Embryonic facial prominence (tissue), 1 donor: ENCODE measurements around the gene SLC27A3.

Experiments
- DNase-seq: peaks from one replicate; pipeline ENCODE4 v3.0.0-alpha.2; 2016; ENCODE audit errors: extremely low spot score

SLC27A3 gene, protein sequence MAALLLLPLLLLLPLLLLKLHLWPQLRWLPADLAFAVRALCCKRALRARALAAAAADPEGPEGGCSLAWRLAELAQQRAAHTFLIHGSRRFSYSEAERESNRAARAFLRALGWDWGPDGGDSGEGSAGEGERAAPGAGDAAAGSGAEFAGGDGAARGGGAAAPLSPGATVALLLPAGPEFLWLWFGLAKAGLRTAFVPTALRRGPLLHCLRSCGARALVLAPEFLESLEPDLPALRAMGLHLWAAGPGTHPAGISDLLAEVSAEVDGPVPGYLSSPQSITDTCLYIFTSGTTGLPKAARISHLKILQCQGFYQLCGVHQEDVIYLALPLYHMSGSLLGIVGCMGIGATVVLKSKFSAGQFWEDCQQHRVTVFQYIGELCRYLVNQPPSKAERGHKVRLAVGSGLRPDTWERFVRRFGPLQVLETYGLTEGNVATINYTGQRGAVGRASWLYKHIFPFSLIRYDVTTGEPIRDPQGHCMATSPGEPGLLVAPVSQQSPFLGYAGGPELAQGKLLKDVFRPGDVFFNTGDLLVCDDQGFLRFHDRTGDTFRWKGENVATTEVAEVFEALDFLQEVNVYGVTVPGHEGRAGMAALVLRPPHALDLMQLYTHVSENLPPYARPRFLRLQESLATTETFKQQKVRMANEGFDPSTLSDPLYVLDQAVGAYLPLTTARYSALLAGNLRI

DNA sequence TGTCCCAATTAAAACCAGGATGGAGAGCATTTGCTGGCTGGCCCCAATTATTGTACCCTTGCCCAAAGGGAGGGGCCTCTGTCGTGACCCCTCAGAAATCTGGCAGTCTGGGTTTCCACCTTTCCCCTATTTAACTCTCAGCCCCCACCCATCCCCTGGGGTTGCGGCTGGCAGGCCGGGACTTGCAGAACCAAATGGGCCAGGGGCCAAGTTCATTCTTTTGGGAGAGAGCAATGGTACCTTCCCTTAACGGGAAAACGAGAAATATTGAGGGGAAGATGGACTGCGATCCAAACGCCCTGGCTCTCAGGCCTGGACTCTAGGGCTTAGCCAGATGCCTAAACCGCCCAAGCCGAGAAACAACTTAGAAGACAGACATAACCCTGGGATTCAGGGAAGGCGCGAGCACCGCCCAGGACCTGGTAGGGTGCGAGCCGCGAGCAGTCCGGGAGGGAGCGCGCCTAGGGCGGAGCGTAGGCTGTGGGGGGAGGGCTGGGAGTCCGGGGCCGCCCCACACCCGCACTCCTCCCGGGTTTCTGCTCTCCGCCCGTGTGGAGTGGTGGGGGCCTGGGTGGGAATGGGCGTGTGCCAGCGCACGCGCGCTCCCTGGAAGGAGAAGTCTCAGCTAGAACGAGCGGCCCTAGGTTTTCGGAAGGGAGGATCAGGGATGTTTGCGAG lies at the start of gene SLC27A3:
Gene SLC27A3 (plus strand): TSS at position 628 of the 678 bp plus-strand sequence. CDS start 91 bp downstream, outside the sequence.
- no peak for DNase-seq

DNA sequence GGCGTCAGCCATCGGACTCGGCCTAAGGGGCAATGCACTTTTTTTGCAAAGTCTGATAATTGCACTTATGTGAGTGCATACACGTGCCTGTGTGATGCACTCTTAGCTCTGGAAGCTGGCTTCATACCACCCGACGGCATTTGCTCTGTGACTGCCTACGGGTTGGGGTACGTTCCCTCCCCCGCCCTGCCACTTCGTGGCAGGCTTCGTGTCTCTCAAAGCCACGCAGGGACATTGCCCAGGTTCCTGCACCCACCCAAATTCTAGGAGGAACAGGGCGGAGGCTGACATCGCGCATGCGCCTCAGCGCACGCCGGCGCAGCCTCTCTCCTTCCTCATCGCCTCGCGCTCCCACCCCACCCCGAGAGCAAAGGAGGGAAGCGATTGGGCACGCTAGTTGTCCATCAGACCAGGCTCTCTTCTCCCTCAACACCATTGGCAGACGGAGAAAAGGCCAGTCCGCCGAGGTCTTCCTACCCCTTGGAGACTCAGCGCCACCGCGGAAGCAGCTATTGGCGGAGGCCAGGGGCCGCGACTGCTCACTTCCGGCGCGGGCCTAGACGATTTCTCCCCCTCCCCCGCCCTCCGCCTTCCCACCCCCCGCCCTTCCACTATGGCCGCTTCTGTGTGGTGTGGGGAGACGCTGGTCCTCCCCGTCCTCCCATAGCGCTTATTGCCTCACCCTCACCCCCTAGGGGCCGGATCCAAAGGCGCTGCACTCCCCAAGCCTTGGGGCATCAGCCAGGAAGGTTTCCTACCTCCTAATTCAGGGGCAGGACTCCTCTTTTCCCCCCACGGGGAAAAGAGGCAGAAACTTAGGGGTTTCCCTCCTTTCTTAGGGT lies 47.5 kb upstream of the SLC27A3 start, which contains the start of gene INTS3:
Gene INTS3 (plus strand): TSS at position 588 of the 842 bp plus-strand sequence. CDS start 585 bp downstream, outside the sequence.
- peak; percentile 98 for DNase-seq

DNA sequence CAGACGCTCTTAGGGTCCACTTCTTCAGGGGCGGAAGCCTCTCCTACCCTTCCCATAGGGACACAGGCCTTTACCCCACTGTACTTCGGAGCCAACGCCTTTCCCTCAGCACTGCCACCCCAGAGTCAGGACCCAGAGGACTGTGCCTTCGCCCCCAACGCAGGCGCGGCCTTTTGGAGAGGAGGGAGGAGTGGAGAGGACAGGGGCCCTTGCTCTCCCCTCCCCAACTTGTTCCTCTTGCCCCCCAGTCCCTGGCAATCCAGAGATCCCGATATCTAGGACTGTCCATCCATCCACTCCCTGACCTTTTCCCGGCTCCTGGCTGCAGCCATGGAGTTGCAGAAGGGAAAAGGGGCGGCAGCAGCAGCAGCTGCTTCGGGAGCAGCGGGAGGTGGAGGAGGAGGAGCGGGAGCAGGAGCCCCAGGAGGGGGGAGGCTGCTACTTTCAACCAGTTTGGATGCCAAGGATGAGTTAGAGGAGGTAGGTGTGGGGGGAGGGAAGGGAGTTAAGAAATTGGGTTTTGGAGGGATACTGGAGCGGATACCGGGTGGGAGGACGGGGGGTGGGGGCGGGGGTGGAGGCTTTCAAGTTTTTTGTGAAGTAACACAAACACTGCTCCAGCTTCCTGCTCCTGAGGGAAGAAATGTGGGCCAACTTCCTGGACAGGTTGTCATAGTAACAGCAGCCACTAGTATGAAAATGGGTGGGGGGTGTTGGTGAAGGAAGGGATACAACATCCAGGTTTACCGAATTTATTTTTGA lies 46.7 kb upstream of the SLC27A3 start:
- DNase-seq = peak; percentile 39

DNA sequence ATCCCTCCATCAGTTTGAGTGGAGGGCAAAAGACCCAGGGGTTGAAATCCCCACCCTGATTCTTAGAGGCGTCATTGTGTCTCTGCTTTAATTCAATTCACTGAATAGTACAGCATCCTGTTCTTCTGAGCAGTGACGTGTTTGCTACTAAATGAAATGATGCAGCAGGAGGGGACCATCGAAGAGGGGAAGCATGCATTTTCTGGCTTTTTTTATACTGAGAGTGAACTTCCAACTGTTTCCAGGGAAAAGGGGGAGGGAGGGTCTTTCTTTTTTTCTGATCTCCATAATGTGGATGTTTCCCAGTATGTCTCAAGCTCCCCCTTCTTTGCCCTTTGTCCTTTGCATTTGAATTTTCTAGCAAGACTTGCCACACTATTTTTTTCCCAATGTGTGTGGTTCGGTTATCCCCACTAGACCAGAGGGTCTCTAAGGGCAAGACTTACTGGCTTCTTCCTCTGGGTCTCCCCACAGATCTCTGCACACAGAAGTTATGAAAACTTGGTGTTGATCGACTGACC lies 44.7 kb upstream of the SLC27A3 start:
- DNase-seq = no peak

GRCh38 chr1:153733970-153734369 lies 41.2 kb upstream of the SLC27A3 start:
- DNase-seq = no peak

- DNase-seq = no peak
Measured at GRCh38 chr1:153734396-153735089, 40.7 kb upstream of the SLC27A3 start.

- DNase-seq = no peak
Measured at GRCh38 chr1:153735090-153735420, 40.2 kb upstream of the SLC27A3 start.

DNA sequence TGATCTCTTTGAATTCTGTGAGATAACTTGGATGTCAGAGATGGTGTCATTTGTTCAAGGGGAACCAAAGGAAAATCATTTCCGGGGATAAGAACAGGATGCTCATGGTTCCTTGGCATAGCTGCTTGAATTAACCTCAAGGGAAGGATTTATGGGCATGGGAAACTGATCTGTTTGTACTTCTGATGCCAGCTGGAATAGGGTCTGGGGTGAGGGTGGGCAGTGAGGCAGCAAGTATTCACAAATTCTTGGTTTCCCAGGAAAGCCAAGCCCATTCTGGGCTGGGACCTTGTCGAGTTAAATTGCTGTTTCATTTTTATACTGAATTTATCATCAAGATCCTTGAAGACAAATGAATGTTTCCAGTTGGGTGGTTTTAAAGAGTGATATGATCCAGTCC lies 33.2 kb upstream of the SLC27A3 start:
- DNase-seq = no peak

DNA sequence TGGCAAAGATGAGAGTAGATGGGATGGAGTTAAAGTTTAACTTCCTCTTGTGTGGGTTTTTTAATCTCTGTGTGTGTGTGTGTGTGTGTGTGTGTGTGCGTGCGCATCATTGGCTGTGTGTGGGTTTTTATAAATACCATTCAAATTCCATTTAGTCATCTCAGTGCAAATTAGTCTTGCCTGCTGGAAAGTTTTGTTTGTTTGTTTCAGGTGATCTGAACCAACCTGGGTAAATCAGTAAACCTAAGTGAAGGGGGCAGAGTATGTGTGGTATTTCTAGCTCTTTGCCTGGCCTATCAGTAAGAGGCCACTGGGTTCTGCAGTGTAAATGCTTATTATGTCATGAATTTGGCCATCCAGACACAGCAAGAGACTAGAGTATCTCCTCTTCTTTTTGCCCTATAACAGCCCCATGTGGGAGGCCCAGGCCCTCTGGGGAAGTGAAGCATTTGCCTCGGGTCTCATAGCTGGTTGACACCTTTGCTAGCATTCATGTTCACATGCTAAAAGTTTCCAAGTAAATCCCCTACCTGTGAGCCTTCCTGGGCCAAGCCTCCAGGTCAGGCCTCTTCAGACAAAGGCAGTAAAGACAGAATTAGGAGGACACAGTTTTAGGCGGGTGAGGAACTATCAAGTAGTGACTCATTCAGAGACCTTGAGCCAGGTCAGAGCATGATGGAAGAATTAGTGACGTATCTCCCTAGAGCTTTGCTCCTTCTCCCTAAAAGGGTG lies 32.6 kb upstream of the SLC27A3 start:
- DNase-seq = no peak

DNA sequence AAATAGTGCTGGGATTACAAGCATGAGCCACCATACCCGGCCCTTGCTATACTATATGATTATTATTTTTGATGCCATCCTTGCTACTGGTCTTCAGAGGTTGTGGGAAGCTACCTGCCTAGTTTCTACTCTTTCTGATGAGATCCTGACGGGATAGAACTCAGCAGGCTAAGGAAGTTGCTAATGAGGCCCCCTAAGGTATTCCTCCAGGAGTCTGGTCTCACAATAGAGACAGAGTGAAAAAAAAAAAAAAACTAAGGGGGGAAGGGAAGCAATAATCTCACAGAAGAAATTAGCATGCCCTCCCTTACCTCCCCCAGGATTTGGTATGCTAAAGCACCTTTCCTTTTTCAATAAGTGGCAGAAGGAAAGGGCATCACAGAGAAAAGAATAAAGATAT lies 29.8 kb upstream of the SLC27A3 start:
- no peak for DNase-seq

- no peak for DNase-seq
Measured at GRCh38 chr1:153746174-153746573, 29.0 kb upstream of the SLC27A3 start.

DNA sequence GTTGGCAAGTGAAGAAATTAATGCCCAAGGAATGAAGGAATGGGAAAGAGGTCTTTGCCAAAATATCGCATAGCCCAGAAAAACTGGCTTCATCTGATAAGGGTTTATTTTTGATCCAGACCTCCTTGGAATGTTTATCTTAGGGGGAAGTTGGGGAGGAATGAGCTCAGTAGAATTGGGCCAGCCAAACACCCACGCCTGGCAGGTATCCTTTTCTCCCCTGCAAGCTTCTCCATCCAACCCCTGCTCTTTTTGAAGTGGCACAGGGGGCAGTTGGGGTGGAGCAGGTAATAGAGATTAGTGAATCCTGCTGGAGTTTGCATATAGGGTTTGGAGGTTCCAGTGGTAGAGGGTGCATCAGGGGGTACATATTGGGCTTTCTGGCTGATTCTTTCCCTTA lies 26.3 kb upstream of the SLC27A3 start:
- DNase-seq = no peak

DNA sequence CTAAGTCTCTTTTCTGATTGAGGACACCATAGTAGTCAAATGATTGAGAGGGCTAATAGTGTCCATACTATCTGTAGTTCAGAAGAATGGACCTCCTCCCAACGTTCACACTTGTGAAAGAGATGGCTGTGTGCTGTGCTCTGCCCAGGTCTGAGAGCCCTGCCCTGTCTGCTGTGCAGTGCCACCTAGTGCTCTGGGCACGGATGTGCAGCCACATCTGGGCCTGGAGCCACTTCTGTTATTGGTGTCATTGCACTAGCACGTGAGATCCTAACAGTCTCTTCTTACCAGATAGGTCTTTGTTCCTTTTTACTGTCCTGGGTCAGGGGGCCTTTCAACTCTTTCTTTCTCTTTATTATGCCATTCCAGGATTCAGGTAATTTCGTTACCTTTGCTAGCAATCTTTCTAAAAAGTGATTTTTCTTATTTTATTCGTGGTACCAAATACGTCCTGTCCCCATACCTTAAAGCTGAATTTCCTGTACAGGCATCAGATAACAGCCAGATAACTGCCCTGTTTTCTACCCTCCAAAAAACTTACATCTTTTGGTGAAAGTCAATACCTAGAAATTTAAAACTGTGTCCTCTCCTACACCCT lies 25.7 kb upstream of the SLC27A3 start:
- peak; percentile 70 for DNase-seq

DNA sequence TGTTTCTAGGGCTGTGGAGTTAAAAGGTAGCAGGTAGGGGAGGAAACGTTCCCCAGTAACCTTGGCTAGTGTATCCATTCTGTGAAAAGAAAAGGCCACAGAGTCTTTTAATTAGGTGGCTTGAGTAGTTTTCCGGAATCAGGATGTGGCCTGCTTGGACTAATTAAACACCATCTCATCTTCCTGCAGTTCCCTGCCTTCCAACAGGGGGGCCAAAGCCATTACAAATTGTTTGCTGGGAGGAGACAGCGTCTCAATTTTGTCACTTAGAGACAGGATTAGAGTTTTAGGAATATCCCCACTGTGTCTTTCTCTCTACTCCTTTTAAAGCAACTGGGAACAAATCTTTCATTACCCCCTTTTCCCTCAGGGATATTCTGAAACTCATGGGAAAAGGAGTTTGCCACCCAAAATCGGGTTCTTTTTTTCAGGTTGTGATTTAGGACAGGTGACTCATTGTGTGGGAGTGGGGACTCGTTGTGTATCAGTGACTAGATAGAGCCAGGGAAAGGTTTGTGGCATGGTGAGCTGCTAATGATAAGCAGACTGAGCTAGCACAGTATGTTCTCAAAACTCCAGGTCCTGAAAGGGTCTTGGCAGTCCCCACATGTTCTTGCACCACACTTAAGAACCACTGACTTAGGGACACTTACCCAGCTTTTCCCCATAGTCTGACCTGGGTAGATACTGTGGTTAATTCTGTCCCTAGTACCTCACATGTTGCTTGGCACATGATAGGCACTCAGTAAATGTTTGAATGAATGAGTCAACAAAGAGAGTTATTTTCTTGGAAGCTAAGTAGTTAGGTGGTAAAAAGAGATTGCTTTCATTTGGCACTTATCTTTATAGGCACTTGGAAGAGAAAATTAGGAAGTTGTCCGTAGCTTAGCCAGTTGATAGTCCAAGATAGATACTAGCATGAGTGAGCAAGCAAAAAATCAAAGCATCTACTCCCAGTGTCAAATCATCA lies 24.9 kb upstream of the SLC27A3 start:
- no peak for DNase-seq

DNA sequence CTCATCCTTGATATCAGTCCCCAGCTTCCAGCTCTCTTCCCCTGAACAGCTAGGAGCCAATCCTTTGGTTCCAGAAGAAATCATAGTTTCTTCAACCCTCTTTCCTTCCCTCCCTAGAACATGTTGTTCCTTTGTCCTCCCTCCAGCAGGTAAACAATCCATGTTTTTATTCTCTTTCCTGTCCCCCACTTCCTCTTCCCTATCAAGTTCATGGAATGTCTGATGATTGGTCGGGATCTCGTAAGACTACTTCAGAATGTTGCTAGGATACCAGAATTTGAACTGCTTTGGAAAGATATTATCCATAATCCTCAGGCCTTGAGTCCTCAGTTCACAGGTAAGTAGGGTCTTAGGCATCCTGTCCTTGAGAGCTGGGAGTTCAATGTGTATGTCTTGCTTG lies 23.1 kb upstream of the SLC27A3 start:
- no peak for DNase-seq

DNA sequence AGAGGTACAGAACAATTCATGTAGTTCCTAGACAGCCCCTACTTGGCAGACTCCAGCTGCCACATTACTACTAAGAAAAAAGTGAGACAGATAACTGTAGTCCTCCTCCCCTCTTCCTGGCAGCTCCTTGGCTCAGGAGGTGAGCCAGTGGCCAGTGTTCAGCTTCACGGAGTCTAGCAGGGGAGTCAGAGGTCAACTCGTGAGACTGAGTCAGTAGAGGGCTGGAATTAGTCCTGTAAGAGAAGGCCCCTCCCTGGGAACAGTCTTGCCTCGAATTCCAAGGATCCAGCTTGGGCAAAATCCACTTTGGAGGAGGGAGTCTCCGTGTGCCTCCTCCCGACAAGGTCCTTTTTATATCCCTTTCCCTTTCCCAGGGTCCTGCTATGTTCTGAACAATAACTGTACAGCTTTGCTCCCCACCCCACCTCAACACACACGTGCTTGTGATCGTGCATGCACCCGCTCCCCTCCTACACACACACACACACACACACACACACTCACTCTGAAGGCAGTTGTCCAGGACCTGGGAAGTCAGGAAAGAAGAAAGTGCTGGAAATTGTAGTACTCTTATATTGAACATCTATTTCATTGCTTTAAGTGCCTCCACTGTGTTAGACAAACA lies 22.5 kb upstream of the SLC27A3 start:
- DNase-seq = no peak

DNA sequence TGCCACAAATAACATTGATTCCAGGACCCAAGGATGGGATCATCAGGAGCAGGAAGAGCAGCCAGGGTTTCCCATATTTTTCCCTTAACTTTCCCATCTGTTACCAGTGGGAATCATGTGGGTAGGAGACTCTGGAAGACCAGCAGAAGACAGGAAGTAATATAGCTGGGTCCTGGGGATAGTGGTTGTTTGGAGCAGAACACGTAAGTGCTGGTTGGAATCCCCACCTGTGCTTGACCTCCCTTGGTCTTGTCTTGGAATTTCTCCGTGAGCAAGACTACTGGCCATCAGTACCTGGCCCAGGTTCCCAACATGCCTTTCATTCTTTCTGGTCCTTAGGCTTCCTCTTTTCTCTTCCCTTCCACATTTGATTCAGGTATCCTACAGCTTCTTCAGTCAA lies 20.9 kb upstream of the SLC27A3 start:
- no peak for DNase-seq
